Ovary (tissue), 9 donors: ENCODE measurements around the gene NOL3. TPM values are rescaled to one million over a fixed set of nuclear protein-coding genes. Genes with fewer than 3 reads are reported as not detected.

Source experiments
- DNase-seq, 5 donors: peaks; one replicate each; pipeline ENCODE4 v3.0.0-alpha.2; 2019 to 2020
- H3K27ac ChIP-seq, 2 donors: fragments of 200-600 bp; one replicate each; pipeline versions ENCODE4 v1.5.1 to v1.8.0; 2019 to 2022
- H3K27me3 ChIP-seq: fragments of 200-600 bp; one replicate; pipeline ENCODE4 v1.8.0; 2022
- H3K36me3 ChIP-seq: fragments of 200-600 bp; sonication (generic); one replicate; pipeline ENCODE4 v1.5.1; 2019
- H3K4me1 ChIP-seq: one replicate; pipeline ENCODE4 v1.8.1; 2013; ENCODE audit warnings: mild to moderate bottlenecking, moderate library complexity; ENCODE audit not compliant: insufficient read depth
- H3K4me3 ChIP-seq: fragments of 200-600 bp; sonication (generic); one replicate; pipeline ENCODE4 v1.5.1; 2017
- H3K9me3 ChIP-seq, 2 donors: fragments of 200-600 bp in 1 of 2; sonication (generic) in 1 of 2; one replicate each; pipeline versions ENCODE4 v1.5.1 to v1.8.1; 2013 to 2019; ENCODE audit warnings: mild to moderate bottlenecking in 1 of 2, moderate library complexity in 1 of 2
- EP300 ChIP-seq: sonication (generic); formaldehyde crosslinking; IDR thresholded peaks from one replicate; pipeline ENCODE4 v1.6.1; 2017; ENCODE audit warnings: antibody characterized with exemption
- POLR2A ChIP-seq: fragments of 450-650 bp; IDR thresholded peaks from one replicate; pipeline ENCODE4 v1.6.1; 2017; ENCODE audit warnings: antibody characterized with exemption, mild to moderate bottlenecking, moderate library complexity
- WGBS, 3 donors: extraction: QIAGEN DNeasy Blood & Tissue Kit in 1 of 3; methylation state at CpG; one replicate each; pipeline versions ENCODE4 v1.1.5 to v1.1.7; 2013 to 2017; 5-methylcytosine and 5-hydroxymethylcytosine counted together
- intact Hi-C, 4 donors: fragments of 100-400 bp; cut with DNase I; formaldehyde crosslinking; loops; one replicate each; pipeline versions ENCODE4 v1.11.0 to v1.15.1; 2022 to 2023
- polyA plus RNA-seq, 2 donors: library from polyadenylated mRNA; stranded (reverse); fragments of 200-250 nt in 1 of 2; fragments of 350-450 nt in 1 of 2; fragmentation: Illumina TruSeq in 1 of 2; extraction: RNeasy Lipid Tissue Mini Kit (QIAGEN cat#74804) in 1 of 2; gene quantifications; one replicate each; pipeline ENCODE4 v1.2.3, GENCODE V29; 2013 to 2014
- total RNA-seq, 7 donors: library from RNA; depleted of rRNA in 2 of 7; stranded (reverse); fragments of >200 nt in 2 of 7; fragmentation: NEBNext Ultra II Directional in 3 of 7; extraction: Animal tissue kit (Norgen Biotek cat#: 25700) in 3 of 7; gene quantifications; one replicate each; pipeline versions ENCODE4 v1.1.0 to v1.2.4, GENCODE V29; 2016 to 2023
- TF ChIP-seq, protein P1 (sequence below), 3 donors: fragments of 450-650 bp in 2 of 3; fragments of 200-600 bp in 1 of 3; IDR thresholded peaks; one replicate each; pipeline versions ENCODE4 v1.5.1 to v1.8.0; 2016 to 2022; ENCODE audit warnings: antibody characterized with exemption in 3 of 3, mild to moderate bottlenecking in 1 of 3
- donor health status: DM: no; HTN: no; CAD: no; lungs with moderate emphysema.
- donor health status: DM: no; HTN: no; CAD: no.
- donor health status: Bipolar disorder and iron deficiency.
- donor health status: DM: yes; HTN: yes; CAD: no.
- donor health status: DM: no; HTN: no; CAD: no.
- donor health status: DM: yes; HTN: yes; CAD: no.

NOL3 gene
- total and polyA plus RNA-seq, 9 donors, result 14.1 to 31.7 (median 21.4) TPM

GRCh38 chr16:67184453-67184994 lies 14.2 kb downstream of the NOL3 start:
- Histone ChIP-seq H3K27me3 (no peaks in the 10 kb centered on the region), H3K4me1 (peaks cover 3% of the 10 kb centered on the region), H3K27ac (peak overlapping the region; percentile 97 to 99), H3K36me3 (no peaks in the 10 kb centered on the region), H3K9me3 (no peaks in the 10 kb centered on the region), H3K4me3 (peak overlapping the region; percentile 83)
- DNase-seq, result peak in 1 of 5 donors; percentile 64
- no peak for TF ChIP-seq POLR2A
- TF ChIP-seq, protein P1, sequence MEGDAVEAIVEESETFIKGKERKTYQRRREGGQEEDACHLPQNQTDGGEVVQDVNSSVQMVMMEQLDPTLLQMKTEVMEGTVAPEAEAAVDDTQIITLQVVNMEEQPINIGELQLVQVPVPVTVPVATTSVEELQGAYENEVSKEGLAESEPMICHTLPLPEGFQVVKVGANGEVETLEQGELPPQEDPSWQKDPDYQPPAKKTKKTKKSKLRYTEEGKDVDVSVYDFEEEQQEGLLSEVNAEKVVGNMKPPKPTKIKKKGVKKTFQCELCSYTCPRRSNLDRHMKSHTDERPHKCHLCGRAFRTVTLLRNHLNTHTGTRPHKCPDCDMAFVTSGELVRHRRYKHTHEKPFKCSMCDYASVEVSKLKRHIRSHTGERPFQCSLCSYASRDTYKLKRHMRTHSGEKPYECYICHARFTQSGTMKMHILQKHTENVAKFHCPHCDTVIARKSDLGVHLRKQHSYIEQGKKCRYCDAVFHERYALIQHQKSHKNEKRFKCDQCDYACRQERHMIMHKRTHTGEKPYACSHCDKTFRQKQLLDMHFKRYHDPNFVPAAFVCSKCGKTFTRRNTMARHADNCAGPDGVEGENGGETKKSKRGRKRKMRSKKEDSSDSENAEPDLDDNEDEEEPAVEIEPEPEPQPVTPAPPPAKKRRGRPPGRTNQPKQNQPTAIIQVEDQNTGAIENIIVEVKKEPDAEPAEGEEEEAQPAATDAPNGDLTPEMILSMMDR (IDR thresholded peaks at IDR 0.05), result peak in 1 of 3 donors; percentile 4
- WGBS, 3 donors, result 3% methylated on average over 51 to 59 of the region's 59 CpGs
- intact Hi-C loops, result loop anchor here in 1 of 4 donors (10.0 kb wide), 1 partner anchor 210 kb away; no protein-coding TSS in a partner anchor

- DNase-seq, result peak; percentile 95 to 98 (median 96)
- TF ChIP-seq POLR2A, result no peak
- TF ChIP-seq, protein P1 (IDR thresholded peaks at IDR 0.05), result peak; percentile 75 to 91 (median 86)
- Histone ChIP-seq H3K9me3 (no peaks in the 10 kb centered on the region), H3K27ac (peak overlapping the region; percentile 97 to 99), H3K4me3 (peak overlapping the region; percentile 83), H3K4me1 (peaks cover 3% of the 10 kb centered on the region), H3K27me3 (no peaks in the 10 kb centered on the region), H3K36me3 (no peaks in the 10 kb centered on the region)
- intact Hi-C loops, result loop anchor here in 1 of 4 donors (10.0 kb wide), 1 partner anchor 210 kb away; no protein-coding TSS in a partner anchor
- 3 to 6% (median 4%) methylated on average over 40 to 43 of the region's 43 CpGs for WGBS, 3 donors
These were observed 14.8 kb downstream of the NOL3 start for GRCh38 chr16:67184995-67185650.

DNA sequence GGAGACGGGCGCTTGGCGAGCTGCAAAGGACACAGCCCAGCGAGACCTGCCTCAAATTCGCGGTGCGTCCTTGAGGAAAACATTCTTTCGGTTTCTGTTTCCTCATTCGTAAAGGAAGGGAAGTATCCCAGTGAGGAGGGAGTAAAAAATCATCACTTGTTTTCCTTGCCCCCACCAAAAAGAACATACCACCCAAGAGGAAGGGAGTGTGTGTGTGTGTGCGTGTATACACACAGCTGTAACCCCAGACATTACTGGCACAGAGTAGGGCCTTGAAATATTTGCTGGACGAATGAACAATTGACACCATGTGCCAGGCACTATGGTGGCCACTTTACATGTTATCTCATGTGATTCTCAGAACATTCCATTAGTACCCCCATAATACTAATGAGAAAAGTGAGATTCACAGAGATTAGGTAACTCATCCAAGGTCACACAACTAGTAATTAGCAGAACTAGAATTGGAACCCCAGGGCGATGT lies 15.4 kb downstream of the NOL3 start:
- intact Hi-C loops, result loop anchor here in 1 of 4 donors (10.0 kb wide), 1 partner anchor 211 kb away; no protein-coding TSS in a partner anchor
- Histone ChIP-seq H3K27ac (peak overlapping the region; percentile 52 to 99), H3K4me3 (no peak overlapping the region)

GRCh38 chr16:67186550-67186950 lies 16.2 kb downstream of the NOL3 start:
- Histone ChIP-seq H3K4me3 (no peak overlapping the region), H3K4me1 (peaks cover 3% of the 10 kb centered on the region), H3K27me3 (no peaks in the 10 kb centered on the region), H3K36me3 (no peaks in the 10 kb centered on the region), H3K9me3 (no peaks in the 10 kb centered on the region), H3K27ac (no peak overlapping the region)
- WGBS, 3 donors, result 26 to 28% (median 27%) methylated on average over 5 of the region's 5 CpGs
- TF ChIP-seq EP300 (no peak), POLR2A (no peak)
- TF ChIP-seq, protein P1 (IDR thresholded peaks at IDR 0.05), result no peak
- DNase-seq, result peak in 3 of 5 donors; percentile 34 to 42 (median 35)
- intact Hi-C loops, result loop anchor here in 1 of 4 donors (10.0 kb wide), 1 partner anchor 212 kb away; no protein-coding TSS in a partner anchor

More for the DNA sequence above, 15.4 kb downstream of the NOL3 start:
- Histone ChIP-seq H3K27me3 (no peaks in the 10 kb centered on the region), H3K4me1 (peaks cover 3% of the 10 kb centered on the region), H3K9me3 (no peaks in the 10 kb centered on the region), H3K36me3 (no peaks in the 10 kb centered on the region)
- 6 to 7% (median 7%) methylated on average over 12 of the region's 12 CpGs for WGBS, 3 donors
- TF ChIP-seq, protein P1 (IDR thresholded peaks at IDR 0.05), result no peak
- TF ChIP-seq EP300, result no peak
- no peak for TF ChIP-seq POLR2A
- DNase-seq, result no peak
